HUES48 (cell line): ENCODE data around the gene TSPAN16.
"Not testable (repeated sequence)": the region's sequence is repeated elsewhere in the genome, so short reads cannot be mapped to it uniquely, and the experiment has no call there.

ENCODE experiments used
- H3K27ac ChIP-seq: one replicate; pipeline ENCODE4 v1.7.0; 2013; ENCODE audit warnings: low read depth, low read length, inconsistent platforms
- H3K27me3 ChIP-seq: 2 replicates; pipeline ENCODE4 v1.6.1; 2013; ENCODE audit warnings: mild to moderate bottlenecking, low read length; ENCODE audit not compliant: control insufficient read depth, insufficient read depth
- H3K36me3 ChIP-seq: 2 replicates; pipeline ENCODE4 v1.6.1; 2013; ENCODE audit warnings: low read length; ENCODE audit not compliant: control insufficient read depth, insufficient read depth
- H3K4me1 ChIP-seq: 2 replicates; pipeline ENCODE4 v1.6.1; 2013; ENCODE audit warnings: mild to moderate bottlenecking, low read length; ENCODE audit not compliant: control insufficient read depth, insufficient read depth
- H3K4me3 ChIP-seq: 2 replicates; pipeline ENCODE4 v1.5.1; 2013; ENCODE audit warnings: mild to moderate bottlenecking, low read depth, low read length
- H3K9ac ChIP-seq: 2 replicates; pipeline ENCODE4 v1.6.1; 2013; ENCODE audit warnings: mild to moderate bottlenecking, low read depth, low read length, moderate library complexity
- H3K9me3 ChIP-seq: 2 replicates; pipeline ENCODE4 v1.6.1; 2013; ENCODE audit warnings: low read length; ENCODE audit not compliant: control insufficient read depth, insufficient read depth

The TSPAN16 gene

DNA sequence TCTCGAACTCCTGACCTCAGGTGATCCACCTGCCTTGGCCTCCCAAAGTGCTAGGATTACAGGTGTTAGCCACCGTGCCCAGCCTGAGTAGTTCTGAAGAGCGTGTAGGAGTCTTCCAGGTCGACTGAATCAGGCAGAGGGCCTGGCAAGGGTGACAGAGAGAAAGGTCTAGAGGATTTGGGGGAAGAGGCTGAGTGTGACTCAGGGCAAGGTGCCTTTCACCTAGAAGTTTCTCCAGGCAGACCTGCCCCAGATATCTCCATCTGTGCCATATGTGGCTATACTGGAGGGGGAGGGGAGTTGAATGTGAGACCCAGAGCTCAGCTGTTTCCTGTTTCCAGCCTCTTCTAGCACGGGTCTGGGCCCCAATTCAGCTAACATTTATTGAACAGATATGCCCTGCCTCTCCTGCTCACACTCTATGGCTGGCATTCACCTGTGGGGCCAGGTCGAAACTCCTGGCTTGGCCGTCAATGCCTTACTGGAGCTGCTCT lies 51.6 kb downstream of the TSPAN16 start:
- no peaks in the 10 kb centered on the region for H3K27me3 ChIP-seq
- H3K4me1 ChIP-seq: no peaks in the 10 kb centered on the region
- no peak overlapping the region for H3K9ac ChIP-seq
- H3K4me3 ChIP-seq: no peak overlapping the region
- no peaks in the 10 kb centered on the region; the same call in 1 of the 2 replicates for H3K9me3 ChIP-seq
- 0 out of 2 replicates have a peak, but pooled peaks cover under 1% of the 10 kb centered on the region for H3K36me3 ChIP-seq
- H3K27ac ChIP-seq: no peak overlapping the region

DNA sequence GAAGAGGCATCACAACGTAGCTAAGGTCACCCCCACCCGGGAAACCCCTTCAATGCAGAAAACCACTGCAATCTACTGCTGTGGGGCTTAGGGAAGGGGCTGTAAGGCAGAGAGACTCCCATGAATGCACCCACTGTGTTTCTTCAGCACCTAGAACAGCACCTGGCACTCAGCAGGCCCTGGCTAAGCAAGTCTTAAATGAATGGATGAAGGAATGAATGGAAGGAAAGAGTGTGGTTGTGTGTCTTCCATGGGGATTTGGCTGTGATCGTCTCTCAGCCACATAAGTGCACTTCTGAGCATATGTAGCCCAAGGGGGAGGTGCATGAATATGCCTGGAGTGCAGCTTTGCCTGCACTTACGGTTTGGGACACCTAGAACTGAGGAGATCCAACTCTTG lies 53.2 kb downstream of the TSPAN16 start:
- H3K36me3 ChIP-seq: no peaks in the 10 kb centered on the region
- no peak overlapping the region for H3K27ac ChIP-seq
- no peaks in the 10 kb centered on the region for H3K4me1 ChIP-seq

GRCh38 chr19:11354102-11354501 lies 58.1 kb downstream of the TSPAN16 start:
- not testable (repeated sequence) for H3K9ac ChIP-seq, H3K9me3 ChIP-seq, H3K4me1 ChIP-seq, H3K4me3 ChIP-seq, H3K36me3 ChIP-seq, H3K27ac ChIP-seq
- peaks cover 17% of the 10 kb centered on the region for H3K27me3 ChIP-seq

More for the DNA sequence above, 53.2 kb downstream of the TSPAN16 start:
- Histone ChIP-seq H3K9me3 (no peaks in the 10 kb centered on the region; the same call in 1 of the 2 replicates), H3K9ac (no peak overlapping the region), H3K27me3 (no peaks in the 10 kb centered on the region), H3K4me3 (no peak overlapping the region)

GRCh38 chr19:11355160-11356073 lies 59.5 kb downstream of the TSPAN16 start, which contains the start of gene PLPPR2:
PLPPR2 (plus strand) TSS chr19:11355432; CDS start chr19:11357674, 2,242 bp downstream.
- Histone ChIP-seq H3K9ac (no peak within 1 kb of the TSS), H3K27ac (no peak within 1 kb of the TSS), H3K4me3 (peak within 1 kb of the TSS; percentile 58; the same call in 1 of the 2 replicates), H3K36me3 (no peaks in the 10 kb centered on the region), H3K27me3 (peaks cover 18% of the 10 kb centered on the region), H3K9me3 (no peaks in the 10 kb centered on the region), H3K4me1 (peaks cover 3% of the 10 kb centered on the region; the same call in 1 of the 2 replicates)

DNA sequence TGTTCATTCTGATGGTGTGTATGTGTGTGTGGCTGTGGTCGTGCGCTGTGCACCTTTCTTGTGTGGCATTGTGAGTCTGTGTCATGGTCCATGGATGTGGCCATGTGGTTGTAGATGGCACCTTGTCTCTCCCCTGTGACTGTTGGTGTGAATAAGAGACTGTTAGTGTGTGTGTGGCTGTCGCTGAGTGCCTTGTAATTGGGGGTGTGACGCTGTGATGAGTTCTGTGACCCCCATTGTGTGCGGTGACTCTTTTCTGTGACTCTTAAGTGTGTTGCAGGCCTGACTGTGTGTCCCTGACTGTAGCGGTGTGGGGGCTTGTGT lies 60.1 kb downstream of the TSPAN16 start:
- H3K27ac ChIP-seq: no peak overlapping the region
- H3K4me1 ChIP-seq: peaks cover 8% of the 10 kb centered on the region; the same call in 1 of the 2 replicates
- no peaks in the 10 kb centered on the region for H3K9me3 ChIP-seq
- peak overlapping the region; percentile 58; the same call in 1 of the 2 replicates for H3K4me3 ChIP-seq
- no peaks in the 10 kb centered on the region for H3K36me3 ChIP-seq
- no peak overlapping the region for H3K9ac ChIP-seq
- peaks cover 24% of the 10 kb centered on the region for H3K27me3 ChIP-seq

DNA sequence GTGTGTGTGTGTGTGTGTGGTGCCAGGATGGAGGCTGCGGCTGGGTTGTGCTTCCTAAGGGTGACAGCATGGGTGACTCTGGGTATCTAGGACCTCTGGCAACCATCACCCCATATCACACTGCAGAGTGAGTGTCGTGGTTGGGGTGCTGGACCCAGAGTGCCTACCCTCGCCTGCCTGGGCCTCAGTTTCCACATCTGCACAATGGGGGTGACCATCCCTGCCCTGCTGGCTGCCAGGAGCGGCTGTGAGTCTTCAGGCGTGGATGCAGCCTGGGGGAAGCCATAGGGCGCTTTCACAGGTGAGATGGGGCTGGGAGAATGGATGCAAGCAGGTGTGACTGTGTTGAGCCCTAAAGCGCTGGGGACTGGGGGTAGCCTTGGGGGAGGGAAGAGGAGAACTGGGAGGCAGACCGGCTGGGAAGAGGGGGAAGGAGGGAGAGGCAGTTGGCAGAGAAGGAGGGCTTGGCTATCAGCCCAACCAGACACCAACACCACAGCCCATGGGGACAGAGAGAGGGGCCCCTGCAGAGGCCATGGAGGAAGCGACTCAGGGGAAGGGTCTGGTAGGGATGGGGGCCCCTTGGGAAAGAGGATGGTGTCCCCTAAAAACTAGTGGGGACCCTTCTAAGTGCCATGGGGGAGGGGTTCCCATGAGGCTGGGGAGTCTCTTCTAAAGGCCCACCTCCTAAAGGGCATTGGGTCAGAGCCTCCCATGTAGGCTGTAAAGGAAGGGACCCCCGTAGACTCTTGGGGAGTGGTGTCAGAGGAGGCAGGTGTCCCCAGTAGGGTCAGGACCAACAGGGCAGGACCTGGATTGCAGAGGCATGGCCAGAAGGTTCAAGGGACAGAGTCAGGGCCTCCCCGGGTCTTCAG lies 61.0 kb downstream of the TSPAN16 start:
- Histone ChIP-seq H3K4me1 (peaks cover 9% of the 10 kb centered on the region; the same call in 1 of the 2 replicates), H3K27ac (no peak overlapping the region), H3K27me3 (peaks cover 25% of the 10 kb centered on the region), H3K9ac (no peak overlapping the region), H3K36me3 (no peaks in the 10 kb centered on the region), H3K4me3 (no peak overlapping the region), H3K9me3 (no peaks in the 10 kb centered on the region)

- no peaks in the 10 kb centered on the region for H3K36me3 ChIP-seq
- no peak overlapping the region for H3K9ac ChIP-seq
- H3K27ac ChIP-seq: no peak overlapping the region
- H3K4me1 ChIP-seq: peaks cover 12% of the 10 kb centered on the region; the same call in 1 of the 2 replicates
- no peaks in the 10 kb centered on the region for H3K9me3 ChIP-seq
- no peak overlapping the region for H3K4me3 ChIP-seq
- H3K27me3 ChIP-seq: peaks cover 25% of the 10 kb centered on the region
Observed at GRCh38 chr19:11359421-11359820, 63.5 kb downstream of the TSPAN16 start.

DNA sequence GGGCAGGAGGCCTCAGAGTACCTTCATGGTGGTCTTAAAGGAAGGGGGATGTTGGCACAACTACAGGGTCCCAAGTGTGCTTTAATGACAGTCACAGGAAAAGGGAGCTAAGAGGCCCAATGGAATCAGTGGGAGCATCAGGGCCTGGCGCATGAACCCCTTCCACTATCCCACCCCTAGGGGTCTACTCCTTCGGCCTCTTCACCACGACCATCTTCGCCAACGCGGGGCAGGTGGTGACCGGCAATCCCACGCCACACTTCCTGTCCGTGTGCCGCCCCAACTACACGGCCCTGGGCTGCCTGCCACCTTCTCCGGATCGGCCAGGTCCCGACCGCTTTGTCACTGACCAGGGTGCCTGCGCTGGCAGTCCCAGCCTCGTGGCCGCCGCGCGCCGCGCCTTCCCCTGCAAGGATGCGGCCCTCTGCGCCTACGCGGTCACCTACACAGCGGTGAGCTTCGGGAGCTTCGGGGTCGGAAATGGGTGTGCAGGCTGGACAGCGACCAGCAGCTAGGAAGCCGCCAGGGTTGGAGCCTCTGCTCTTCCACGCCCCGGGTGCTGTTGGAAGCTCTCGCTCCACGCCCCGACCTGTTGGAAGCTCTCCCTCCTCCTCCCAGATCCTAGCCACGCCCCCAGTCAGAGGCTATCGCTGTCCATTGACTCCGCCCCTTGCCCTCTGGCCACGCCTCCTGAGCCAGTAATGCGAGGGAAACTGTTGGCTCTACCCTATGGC lies 65.2 kb downstream of the TSPAN16 start:
- H3K4me1 ChIP-seq: peaks cover 10% of the 10 kb centered on the region; the same call in 1 of the 2 replicates
- H3K27ac ChIP-seq: no peak overlapping the region
- no peaks in the 10 kb centered on the region for H3K9me3 ChIP-seq
- peak overlapping the region; percentile 62 for H3K4me3 ChIP-seq
- H3K36me3 ChIP-seq: no peaks in the 10 kb centered on the region
- H3K9ac ChIP-seq: peak overlapping the region; percentile 29; the same call in 1 of the 2 replicates
- H3K27me3 ChIP-seq: peaks cover 19% of the 10 kb centered on the region

- Histone ChIP-seq H3K27me3 (peaks cover 11% of the 10 kb centered on the region), H3K9me3 (no peaks in the 10 kb centered on the region), H3K9ac (no peak overlapping the region), H3K4me1 (peaks cover 10% of the 10 kb centered on the region; the same call in 1 of the 2 replicates), H3K36me3 (no peaks in the 10 kb centered on the region), H3K4me3 (peak overlapping the region; percentile 62), H3K27ac (no peak overlapping the region)
Observed at GRCh38 chr19:11361771-11362731, 66.1 kb downstream of the TSPAN16 start.
